HL-60 (cell line): ENCODE measurements around the gene VPREB3.

Experiments used
- DNase-seq, 2 experiments: peaks; one replicate each; pipeline ENCODE4 v3.0.0-alpha.2; 2010 to 2020; ENCODE audit warnings: low read depth in 1 of 2, low spot score in 1 of 2
- H3K27ac ChIP-seq: fragments of 250-450 bp; sonication (Bioruptor Pico); replicated peaks from 2 replicates; pipeline ENCODE4 v1.5.1; 2020; ENCODE audit warnings: mild to moderate bottlenecking, moderate library complexity
- H3K27me3 ChIP-seq: fragments of 250-450 bp; sonication (Bioruptor Pico); 2 replicates; pipeline ENCODE4 v1.5.1; 2021; ENCODE audit warnings: mild to moderate bottlenecking, moderate library complexity; ENCODE audit not compliant: insufficient read depth, poor library complexity, severe bottlenecking
- H3K4me3 ChIP-seq: replicated peaks from 2 replicates; pipeline ENCODE4 v1.5.1; 2011; ENCODE audit warnings: mild to moderate bottlenecking, control low read depth, low read length; ENCODE audit not compliant: insufficient read depth
- GABPA ChIP-seq: IDR thresholded peaks from 2 replicates; pipeline ENCODE4 v1.6.1; 2012; ENCODE audit warnings: low read depth
- POLR2AphosphoS5 ChIP-seq: IDR thresholded peaks from 2 replicates; pipeline ENCODE4 v1.6.1; 2012; ENCODE audit warnings: low read depth
- SPI1 ChIP-seq: IDR thresholded peaks from 2 replicates; pipeline ENCODE4 v1.6.1; 2012; ENCODE audit warnings: low read depth, mild to moderate bottlenecking, borderline replicate concordance
- long read RNA-seq: library from polyadenylated mRNA; unstranded; transcript quantifications from one replicate; pipeline ENCODE4 v2.0.0, GENCODE V29; 2020
- TF ChIP-seq, protein P1 (sequence below): IDR thresholded peaks from 2 replicates; pipeline ENCODE4 v1.6.1; 2012; ENCODE audit warnings: low read depth; ENCODE audit not compliant: insufficient replicate concordance
- TF ChIP-seq, protein P2 (sequence below): IDR thresholded peaks from one replicate; pipeline ENCODE4 v1.5.1; 2011; ENCODE audit warnings: low read length, control low read depth, inconsistent platforms; ENCODE audit not compliant: insufficient read depth

Gene VPREB3, protein sequence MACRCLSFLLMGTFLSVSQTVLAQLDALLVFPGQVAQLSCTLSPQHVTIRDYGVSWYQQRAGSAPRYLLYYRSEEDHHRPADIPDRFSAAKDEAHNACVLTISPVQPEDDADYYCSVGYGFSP
- long read RNA-seq: 0 reads

DNA sequence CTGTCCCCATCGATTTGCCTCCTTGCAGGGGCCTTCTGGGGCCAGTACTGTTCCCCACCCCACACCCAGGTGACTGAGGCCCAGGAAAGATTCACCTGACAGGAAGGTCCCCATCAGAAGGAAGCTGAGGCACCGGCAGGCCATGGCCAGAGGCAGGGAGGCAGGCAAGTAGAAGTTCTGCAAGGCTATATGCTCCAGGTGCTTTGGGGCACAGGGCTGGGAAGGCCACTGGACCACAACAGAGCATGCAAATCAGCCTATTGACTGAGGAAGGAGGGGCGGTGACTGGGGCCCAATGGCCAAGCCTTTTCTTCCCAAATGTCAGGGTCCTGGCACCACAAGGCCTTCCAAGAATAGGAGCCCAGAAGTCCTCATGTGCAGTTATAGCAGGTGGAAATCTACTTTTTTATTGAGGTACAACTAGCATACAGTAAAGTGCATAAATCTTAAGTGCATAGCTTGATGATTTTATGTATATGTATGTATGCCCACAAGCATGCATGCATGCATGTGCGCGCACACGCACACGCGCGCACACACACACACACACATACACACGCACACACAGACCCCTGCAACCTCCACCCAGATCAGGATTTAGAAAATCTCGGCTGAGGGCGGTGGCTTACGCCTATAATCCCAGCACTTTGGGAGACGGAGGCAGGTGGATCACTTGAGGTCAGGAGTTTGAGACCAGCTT lies at the start of gene VPREB3:
Gene VPREB3, minus strand, starts transcription at position 206 of the 700 bp plus-strand sequence. Its CDS starts 62 bp downstream, at position 144.
- Histone ChIP-seq H3K4me3 (no peak within 1 kb of the TSS), H3K27me3 (no peaks in the 10 kb centered on the region), H3K27ac (no peak within 1 kb of the TSS)
- no peak for TF ChIP-seq GABPA
- TF ChIP-seq, protein P1, sequence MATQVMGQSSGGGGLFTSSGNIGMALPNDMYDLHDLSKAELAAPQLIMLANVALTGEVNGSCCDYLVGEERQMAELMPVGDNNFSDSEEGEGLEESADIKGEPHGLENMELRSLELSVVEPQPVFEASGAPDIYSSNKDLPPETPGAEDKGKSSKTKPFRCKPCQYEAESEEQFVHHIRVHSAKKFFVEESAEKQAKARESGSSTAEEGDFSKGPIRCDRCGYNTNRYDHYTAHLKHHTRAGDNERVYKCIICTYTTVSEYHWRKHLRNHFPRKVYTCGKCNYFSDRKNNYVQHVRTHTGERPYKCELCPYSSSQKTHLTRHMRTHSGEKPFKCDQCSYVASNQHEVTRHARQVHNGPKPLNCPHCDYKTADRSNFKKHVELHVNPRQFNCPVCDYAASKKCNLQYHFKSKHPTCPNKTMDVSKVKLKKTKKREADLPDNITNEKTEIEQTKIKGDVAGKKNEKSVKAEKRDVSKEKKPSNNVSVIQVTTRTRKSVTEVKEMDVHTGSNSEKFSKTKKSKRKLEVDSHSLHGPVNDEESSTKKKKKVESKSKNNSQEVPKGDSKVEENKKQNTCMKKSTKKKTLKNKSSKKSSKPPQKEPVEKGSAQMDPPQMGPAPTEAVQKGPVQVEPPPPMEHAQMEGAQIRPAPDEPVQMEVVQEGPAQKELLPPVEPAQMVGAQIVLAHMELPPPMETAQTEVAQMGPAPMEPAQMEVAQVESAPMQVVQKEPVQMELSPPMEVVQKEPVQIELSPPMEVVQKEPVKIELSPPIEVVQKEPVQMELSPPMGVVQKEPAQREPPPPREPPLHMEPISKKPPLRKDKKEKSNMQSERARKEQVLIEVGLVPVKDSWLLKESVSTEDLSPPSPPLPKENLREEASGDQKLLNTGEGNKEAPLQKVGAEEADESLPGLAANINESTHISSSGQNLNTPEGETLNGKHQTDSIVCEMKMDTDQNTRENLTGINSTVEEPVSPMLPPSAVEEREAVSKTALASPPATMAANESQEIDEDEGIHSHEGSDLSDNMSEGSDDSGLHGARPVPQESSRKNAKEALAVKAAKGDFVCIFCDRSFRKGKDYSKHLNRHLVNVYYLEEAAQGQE: no peak
- TF ChIP-seq, protein P2, sequence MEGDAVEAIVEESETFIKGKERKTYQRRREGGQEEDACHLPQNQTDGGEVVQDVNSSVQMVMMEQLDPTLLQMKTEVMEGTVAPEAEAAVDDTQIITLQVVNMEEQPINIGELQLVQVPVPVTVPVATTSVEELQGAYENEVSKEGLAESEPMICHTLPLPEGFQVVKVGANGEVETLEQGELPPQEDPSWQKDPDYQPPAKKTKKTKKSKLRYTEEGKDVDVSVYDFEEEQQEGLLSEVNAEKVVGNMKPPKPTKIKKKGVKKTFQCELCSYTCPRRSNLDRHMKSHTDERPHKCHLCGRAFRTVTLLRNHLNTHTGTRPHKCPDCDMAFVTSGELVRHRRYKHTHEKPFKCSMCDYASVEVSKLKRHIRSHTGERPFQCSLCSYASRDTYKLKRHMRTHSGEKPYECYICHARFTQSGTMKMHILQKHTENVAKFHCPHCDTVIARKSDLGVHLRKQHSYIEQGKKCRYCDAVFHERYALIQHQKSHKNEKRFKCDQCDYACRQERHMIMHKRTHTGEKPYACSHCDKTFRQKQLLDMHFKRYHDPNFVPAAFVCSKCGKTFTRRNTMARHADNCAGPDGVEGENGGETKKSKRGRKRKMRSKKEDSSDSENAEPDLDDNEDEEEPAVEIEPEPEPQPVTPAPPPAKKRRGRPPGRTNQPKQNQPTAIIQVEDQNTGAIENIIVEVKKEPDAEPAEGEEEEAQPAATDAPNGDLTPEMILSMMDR: no peak
- no peak for TF ChIP-seq SPI1
- no peak for TF ChIP-seq POLR2AphosphoS5
- no peak for DNase-seq

DNA sequence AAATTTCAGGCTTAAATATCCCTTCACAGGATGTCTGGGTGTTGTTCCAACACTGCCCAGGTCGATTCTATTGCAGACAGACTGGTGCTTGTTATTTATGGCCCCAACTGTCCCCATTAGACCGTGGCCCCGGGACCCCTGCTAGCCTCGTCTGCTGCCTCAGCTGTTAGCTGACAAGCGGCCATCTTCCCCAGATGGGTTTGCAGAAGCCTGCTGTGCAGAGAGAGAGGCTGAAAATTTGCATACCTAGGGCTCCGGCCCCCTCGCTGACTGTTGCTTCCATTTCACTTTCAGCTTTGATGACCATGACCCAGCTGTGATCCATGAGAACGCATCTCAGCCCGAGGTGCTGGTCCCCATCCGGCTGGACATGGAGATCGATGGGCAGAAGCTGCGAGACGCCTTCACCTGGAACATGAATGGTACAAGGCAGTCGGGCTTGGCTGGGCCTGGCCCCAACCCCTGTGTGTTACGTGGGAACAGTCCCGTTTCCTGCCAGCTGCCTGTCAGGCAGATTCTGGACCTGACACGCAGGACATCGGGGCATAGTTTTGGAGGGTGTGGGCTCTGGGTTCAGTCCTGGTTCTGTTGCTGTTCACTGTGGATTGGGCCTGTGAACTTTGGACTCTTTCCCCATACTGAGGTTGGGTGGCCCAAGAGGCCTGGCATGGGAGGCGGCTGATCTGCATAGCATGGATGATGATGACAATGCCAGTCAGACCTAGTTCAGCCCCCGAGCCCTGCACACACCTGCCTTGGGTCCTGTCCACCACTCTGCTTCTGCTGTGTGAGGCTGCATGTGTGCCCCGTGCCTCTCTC lies 49.0 kb upstream of the VPREB3 start:
- H3K27me3 ChIP-seq: no peaks in the 10 kb centered on the region
- H3K4me3 ChIP-seq: no peak overlapping the region
- DNase-seq: no peak
- TF ChIP-seq, protein P1: no peak
- TF ChIP-seq POLR2AphosphoS5 (no peak), GABPA (no peak), SPI1 (no peak)
- TF ChIP-seq, protein P2: no peak
- no peak overlapping the region for H3K27ac ChIP-seq

DNA sequence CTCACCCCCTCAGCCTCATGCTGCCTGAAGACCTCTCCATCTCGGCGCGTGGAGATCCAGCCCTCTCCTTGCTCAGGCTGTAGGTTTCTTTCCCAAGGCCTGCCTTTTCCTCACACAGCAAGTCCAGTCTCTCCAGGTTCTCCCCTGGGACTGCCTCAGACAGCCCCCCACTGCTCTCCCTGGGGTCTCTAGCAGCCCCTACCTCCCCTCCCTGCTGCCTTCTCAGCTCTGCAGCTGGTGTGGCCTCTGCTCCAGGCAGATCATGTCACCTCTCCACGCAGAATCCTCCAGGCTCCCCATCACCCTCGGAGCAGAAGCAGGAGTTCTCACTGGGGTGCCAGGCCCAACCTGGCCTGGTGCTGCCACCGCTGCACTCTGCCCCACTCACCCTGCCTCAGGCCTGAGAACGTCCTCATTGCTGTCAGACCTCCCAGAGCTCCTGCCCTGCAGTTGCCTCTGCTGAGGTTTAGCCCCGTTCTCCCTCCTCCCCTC lies 47.7 kb upstream of the VPREB3 start:
- Histone ChIP-seq H3K27me3 (no peaks in the 10 kb centered on the region), H3K27ac (no peak overlapping the region), H3K4me3 (no peak overlapping the region)
- TF ChIP-seq, protein P1: no peak
- TF ChIP-seq SPI1 (no peak), POLR2AphosphoS5 (no peak)
- TF ChIP-seq, protein P2: no peak
- DNase-seq: no peak
